ENCODE results near the gene ZNF383.
"Not testable (repeated sequence)": the region's sequence is repeated elsewhere in the genome, so short reads cannot be mapped to it uniquely, and the experiment has no call there.

DNA sequence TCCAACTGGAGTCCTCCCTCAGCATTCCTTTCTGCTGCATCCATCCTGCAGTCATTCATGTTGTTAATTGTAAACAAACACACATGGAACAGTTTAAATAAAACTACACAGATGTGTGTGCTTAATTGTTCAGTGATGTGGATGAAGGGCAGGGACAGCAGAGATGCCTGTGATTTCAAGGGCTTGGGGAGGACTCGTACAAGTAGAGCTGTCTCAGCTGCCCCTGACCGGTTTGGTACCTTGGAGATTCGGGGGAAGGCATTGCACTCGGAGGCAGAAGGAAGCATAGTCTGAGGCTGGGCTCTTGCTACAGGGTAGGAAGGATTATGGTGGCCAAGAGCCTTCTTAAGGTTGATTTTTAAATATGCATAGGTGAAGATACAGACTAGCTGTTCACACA lies 49.7 kb downstream of the ZNF383 start:
- TF ChIP-seq, protein P1, sequence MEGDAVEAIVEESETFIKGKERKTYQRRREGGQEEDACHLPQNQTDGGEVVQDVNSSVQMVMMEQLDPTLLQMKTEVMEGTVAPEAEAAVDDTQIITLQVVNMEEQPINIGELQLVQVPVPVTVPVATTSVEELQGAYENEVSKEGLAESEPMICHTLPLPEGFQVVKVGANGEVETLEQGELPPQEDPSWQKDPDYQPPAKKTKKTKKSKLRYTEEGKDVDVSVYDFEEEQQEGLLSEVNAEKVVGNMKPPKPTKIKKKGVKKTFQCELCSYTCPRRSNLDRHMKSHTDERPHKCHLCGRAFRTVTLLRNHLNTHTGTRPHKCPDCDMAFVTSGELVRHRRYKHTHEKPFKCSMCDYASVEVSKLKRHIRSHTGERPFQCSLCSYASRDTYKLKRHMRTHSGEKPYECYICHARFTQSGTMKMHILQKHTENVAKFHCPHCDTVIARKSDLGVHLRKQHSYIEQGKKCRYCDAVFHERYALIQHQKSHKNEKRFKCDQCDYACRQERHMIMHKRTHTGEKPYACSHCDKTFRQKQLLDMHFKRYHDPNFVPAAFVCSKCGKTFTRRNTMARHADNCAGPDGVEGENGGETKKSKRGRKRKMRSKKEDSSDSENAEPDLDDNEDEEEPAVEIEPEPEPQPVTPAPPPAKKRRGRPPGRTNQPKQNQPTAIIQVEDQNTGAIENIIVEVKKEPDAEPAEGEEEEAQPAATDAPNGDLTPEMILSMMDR (IDR thresholded peaks at IDR 0.05) = not testable (repeated sequence)
- not testable (repeated sequence) for TF ChIP-seq ZFX (IDR thresholded peaks at IDR 0.05; ENCODE audit: borderline replicate concordance)

Measured in 22Rv1 (cell line).